Left forelimb (tissue), 1 donor: ENCODE results near the gene ANTXR1.

Experiments used
- DNase-seq: peaks from one replicate; pipeline ENCODE4 v3.0.0-alpha.2; 2018; ENCODE audit warnings: low spot score

ANTXR1 gene

DNA sequence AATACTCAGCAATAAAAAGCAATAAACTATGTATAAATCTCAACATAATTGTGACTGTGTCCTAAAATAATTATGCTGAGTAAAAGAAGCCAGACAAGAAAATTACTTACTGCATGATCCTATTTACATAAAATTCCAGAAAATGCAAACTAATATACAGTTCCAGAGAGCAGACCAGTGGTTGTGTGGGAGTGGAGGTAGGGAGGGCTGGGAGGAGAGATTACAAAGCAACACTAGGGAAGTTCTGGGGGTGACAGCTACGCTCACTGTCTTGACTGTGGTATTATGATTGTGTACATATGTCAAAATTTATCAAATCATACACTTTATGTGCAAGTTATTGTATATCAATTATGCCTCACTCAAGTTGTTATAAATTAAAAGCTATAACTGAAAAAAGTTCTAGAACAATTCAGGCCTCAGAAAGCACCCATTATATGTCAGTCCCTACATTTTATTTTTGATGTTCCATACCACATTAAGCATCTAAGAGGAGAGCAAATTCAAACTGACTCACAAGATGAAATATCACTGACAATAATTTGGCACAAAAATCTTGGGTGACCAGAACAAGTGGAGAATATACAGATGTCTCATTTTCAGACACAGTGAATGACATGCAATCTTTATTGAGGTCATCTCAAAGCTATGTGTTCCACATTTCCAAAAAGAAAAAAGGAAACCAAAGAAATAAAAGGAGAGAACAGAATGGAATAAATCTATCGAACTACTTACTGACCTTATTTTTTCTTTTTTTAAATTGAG is 85.1 kb downstream of the ANTXR1 start:
- DNase-seq = no peak

DNA sequence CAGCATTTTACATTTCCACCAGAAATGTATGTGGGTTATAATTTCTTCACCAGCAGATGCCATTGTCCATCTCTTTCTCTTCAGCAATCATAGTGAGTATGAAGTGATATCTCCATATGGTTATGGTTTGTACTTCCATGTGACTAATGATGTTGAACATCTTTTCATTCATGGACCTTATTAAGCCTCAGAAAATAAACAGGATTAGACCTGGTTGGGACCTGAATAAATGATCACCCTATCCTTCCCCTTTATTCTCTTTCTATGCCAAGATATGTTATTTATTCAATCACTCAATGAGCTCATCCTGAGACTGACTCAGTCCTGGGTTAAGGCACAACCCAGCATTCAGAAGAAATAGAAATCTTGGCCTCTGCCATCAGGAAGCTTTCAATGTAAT is 86.6 kb downstream of the ANTXR1 start:
- DNase-seq = no peak

DNA sequence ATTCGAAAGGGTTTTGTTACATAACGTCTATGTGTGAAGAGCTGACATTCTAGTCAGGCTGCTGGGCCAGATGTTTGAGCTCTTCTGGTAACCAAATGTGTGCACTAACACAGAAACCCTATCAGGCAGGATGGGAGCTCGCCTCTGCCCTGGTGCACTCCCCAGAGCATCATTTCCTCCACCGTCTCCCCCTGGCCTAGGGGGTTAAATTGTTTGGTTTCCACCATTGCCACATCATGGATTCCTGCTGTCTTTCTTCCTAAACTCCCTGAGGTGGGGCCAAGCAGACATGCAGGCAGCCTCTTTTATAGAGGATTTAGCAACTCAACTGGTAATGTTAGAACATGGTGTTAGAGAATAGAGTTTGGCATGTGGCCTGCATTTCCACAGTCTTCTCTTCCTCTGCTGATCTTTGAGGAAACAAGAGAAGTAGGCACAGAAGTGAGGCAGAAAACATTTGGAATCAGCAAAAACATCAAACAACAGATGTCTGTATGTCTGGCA is 87.3 kb downstream of the ANTXR1 start:
- DNase-seq = no peak

GRCh38 chr2:69102041-69102593 is 89.1 kb downstream of the ANTXR1 start:
- DNase-seq = no peak

DNA sequence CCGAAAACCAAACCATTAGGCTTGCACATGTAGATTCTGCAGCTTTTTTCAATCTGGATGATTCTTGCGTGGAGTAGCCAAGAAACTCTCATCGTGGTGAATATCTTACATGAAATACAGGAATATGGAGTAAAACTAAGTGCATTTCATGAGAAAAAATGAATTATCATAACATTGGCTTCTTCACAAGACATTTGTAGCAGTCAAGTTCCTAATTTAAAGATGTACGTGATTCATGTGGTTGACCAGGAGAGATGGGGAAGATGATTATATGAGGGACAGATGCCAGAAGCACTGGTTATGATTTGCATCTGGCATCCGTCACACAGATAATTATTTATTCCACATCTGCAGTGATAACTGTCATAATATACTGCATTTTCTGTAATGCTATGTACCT is 90.4 kb downstream of the ANTXR1 start:
- no peak for DNase-seq

DNA sequence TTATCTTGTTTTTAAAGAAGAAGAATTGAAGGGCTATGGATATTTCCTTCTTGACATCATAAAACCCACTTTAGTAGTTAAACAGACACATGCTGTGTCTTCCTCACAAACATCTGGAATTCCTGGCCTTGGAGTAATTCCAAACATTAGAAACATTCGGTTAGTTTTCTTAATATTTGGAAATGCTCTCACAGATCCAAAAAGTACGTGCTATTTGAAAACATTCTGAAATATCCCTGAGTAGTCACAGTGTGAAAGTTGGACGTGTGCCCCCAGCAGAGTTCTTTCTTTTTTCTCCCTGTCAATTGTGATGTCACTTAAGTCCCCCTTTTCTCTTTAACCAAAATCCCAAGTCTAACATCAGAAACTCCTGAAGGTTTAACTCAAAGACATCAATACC is 91.3 kb downstream of the ANTXR1 start:
- DNase-seq = no peak

DNA sequence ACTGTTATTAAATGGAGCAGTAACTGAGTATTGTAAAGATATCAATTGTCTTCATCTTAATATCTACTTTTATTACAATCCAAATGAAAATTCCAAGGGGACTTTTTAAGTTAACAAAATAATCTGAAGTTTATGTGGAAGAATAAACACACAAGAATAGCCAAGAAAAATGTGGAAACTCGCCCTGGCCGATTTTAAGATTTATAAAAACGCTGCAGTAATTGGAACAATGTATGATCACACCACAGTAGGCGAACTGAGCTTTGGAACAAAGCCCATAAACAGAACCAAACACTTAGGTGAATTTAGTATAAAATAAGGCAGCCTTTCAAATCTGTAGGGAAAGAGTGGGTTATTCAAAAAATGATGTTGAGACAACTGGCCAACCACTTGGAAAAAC is 96.3 kb downstream of the ANTXR1 start:
- no peak for DNase-seq

- DNase-seq = no peak
Observed at GRCh38 chr2:69111076-69111475, 98.1 kb downstream of the ANTXR1 start.

GRCh38 chr2:69113627-69114026 is 100.6 kb downstream of the ANTXR1 start:
- no peak for DNase-seq

GRCh38 chr2:69114534-69114933 is 101.6 kb downstream of the ANTXR1 start:
- no peak for DNase-seq

- DNase-seq = no peak
Observed at GRCh38 chr2:69116438-69116837, 103.5 kb downstream of the ANTXR1 start.

DNA sequence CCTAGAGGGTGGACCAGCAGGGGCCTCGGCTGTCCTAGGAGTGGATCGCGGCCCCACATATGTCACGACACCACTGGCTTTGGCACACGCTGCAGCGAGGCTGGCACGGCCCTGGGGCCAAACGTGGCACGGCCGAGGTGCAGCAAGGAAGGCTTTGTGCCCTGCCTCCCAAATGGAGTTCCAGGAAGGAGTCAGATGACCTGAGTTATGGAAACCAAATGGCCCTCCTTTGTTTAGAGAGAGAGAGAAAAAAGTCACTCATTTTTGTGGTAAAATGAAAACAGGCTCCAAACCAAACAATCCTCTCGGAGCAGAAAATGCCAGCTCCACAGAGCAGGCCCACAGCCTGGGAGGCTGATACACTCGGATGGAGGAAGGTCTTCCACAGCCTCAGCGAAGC is 105.6 kb downstream of the ANTXR1 start:
- DNase-seq = no peak

GRCh38 chr2:69119104-69119894 is 106.3 kb downstream of the ANTXR1 start:
- DNase-seq = no peak

GRCh38 chr2:69122271-69122670 is 109.3 kb downstream of the ANTXR1 start:
- no peak for DNase-seq

- no peak for DNase-seq
Observed at GRCh38 chr2:69123182-69123581, 110.2 kb downstream of the ANTXR1 start.

DNA sequence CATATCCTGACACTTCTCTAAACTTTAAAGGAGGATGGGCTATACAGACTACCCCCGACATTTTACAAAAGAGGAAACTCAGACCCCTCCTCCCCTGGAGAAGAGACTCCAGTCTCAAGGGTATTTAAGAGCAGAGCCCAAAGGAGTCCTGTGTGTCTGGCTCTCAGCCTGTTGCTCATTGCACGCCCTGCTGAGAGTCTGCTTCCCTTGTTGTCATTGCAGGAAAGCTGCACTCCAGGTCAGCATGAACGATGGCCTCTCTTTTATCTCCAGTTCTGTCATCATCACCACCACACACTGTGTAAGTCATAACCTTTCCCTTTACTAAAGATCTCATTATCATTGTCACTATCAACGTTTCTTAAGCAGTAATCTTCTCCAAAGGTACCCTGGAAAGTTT is 111.4 kb downstream of the ANTXR1 start:
- no peak for DNase-seq

DNA sequence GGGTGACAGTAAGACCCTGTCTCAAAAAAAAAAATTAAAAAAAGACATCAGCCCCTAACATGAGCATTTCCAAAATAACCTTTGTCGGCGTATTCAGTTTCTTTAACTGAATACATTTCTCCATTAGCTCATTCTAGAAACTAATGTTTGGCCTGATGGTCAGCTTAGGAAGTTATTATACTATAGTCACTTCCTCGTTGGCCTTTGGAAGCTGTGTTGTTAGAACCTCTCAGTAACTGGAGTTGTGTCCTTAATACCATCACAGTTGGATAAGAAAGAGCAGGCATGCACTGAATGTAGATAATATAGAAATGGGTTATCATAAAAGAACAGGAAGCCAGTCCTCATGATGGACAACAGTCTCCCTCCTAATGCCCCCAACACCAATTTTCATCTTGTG is 112.8 kb downstream of the ANTXR1 start:
- no peak for DNase-seq

DNA sequence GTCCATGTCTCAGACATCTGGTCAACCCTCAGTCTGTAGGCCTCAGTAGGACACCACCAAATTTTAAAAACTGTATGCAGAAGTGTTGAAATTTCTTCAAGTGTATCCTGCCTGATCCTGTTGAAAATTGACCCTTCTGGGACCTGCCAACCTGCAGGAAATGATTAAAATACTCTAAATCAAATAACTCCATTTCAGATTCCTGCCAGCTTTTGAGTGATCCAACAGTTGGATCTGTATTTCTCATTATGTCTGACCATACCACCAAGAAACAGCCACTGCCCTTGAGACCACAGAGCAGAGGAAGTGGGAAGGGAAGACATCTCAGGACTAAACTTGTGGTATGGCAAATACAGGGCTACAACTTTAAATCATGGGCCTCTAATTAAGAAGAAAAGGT is 113.4 kb downstream of the ANTXR1 start:
- DNase-seq = no peak

DNA sequence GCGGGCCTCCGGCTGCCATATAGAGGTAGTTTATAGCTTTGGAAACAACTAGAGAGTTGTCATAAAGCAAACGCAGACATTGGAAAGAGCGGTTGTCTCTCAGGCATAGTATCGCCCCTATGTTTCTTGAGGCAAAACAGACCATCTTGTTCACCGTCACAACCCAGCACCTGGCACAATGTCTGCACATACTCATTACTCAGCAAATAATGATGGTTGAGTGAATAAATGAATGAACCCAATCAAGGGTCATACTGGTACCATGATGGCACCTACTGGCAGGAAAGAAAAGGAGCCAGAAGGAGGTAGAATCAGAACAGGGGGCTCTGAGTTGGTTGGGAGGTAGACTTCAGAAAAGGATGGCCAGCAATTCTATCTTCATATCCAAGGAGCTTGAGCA is 118.5 kb downstream of the ANTXR1 start:
- DNase-seq = no peak

DNA sequence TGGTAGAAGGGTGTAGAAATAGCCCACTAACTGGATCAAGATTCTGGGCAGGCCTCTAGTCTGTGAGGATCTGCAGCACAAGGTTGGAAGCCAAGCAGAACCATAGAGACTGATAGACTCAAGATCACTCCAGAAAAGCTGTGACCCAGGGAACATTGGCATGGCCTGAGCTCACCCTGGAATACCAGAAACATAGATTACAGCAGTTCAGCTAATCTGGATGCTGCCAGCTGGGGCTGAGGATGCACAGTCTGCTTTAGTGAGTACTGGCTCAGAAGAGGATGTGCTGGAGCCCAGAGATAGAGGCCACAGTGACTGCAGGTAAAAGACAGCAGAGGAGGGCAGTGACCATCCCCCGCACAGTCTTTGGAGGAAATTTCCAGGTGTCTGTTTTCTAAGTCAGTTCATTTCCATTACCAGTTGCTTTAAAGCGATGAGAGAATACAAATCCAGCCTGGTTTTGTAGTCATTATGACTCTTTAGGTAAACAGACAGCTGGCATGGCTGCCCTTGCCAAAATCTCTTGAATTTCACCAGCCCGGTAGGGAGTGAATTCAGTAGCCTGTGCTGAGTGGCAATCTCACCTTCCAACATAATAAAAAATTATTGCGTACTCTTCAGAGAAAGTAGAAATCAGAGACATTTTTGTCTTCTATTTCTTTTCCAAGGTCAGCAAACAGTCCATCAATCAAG is 119.2 kb downstream of the ANTXR1 start:
- DNase-seq = no peak

- DNase-seq = no peak
Observed at GRCh38 chr2:69132960-69133590, 120.1 kb downstream of the ANTXR1 start.

- no peak for DNase-seq
Observed at GRCh38 chr2:69133898-69134297, 120.9 kb downstream of the ANTXR1 start.
